ENCODE data around the gene ZNF598.

DNA sequence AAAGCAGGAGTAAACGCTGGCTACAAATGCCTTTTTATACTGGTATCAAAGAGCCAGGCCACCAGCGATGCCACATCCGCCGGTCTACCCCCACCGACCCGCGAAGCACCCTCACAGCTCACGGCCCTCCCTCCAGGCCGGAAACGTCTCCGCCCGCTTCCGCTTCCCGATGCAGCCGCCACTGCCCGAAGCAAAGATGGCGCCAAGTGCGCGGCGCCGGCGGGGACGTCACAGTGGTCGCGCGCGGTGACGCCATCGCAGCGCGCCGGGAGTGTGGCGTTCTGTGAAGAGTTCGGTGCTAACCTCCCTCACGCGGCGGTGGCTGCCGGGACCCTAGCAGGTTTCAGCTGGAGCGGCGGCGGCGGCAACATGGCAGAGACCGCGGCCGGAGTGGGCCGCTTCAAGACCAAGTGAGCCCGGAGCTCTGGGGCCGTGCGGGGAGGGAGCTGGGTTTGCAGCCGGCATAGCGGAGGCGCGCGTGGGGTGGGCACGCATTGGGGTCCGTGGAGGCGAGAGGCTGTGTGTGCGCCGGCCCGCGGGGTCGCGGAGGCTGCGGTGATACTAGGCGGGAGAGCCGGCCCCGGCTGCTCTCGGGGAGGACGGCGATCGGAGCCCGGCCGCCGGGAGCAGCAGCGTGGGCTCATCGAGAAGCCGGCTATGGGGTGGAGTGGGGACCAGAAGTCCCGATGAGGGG lies 37.7 kb downstream of the ZNF598 start, which contains the start of gene TBL3:
- TF ChIP-seq, protein P1, sequence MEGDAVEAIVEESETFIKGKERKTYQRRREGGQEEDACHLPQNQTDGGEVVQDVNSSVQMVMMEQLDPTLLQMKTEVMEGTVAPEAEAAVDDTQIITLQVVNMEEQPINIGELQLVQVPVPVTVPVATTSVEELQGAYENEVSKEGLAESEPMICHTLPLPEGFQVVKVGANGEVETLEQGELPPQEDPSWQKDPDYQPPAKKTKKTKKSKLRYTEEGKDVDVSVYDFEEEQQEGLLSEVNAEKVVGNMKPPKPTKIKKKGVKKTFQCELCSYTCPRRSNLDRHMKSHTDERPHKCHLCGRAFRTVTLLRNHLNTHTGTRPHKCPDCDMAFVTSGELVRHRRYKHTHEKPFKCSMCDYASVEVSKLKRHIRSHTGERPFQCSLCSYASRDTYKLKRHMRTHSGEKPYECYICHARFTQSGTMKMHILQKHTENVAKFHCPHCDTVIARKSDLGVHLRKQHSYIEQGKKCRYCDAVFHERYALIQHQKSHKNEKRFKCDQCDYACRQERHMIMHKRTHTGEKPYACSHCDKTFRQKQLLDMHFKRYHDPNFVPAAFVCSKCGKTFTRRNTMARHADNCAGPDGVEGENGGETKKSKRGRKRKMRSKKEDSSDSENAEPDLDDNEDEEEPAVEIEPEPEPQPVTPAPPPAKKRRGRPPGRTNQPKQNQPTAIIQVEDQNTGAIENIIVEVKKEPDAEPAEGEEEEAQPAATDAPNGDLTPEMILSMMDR (IDR thresholded peaks at IDR 0.05), result no peak
- TF ChIP-seq POLR2AphosphoS5 (IDR thresholded peaks at IDR 0.05; ENCODE audit: low read depth, low read length), result peak; percentile 92
- 0 out of 4 replicates have a peak, but pooled peaks of 1 of the 2 experiments have one; percentile 64 for TF ChIP-seq REST (IDR thresholded peaks at IDR 0.05; ENCODE audit: insufficient read depth in 1 of 2, low read depth in 2 of 2, low read length in 1 of 2)
